22Rv1 (cell line): ENCODE measurements around the gene RALGPS2.

Experiments
- H3K27ac ChIP-seq: fragments of 450-650 bp; 2 replicates; pipeline ENCODE4 v1.5.1; 2017
- CTCF ChIP-seq: fragments of 450-650 bp; IDR thresholded peaks from 2 replicates; pipeline ENCODE4 v1.5.1; 2017; ENCODE audit warnings: mild to moderate bottlenecking
- ZFX ChIP-seq: fragments of 450-650 bp; IDR thresholded peaks from 2 replicates; pipeline ENCODE4 v1.6.1; 2017; ENCODE audit warnings: antibody characterized with exemption, borderline replicate concordance

The RALGPS2 gene

GRCh38 chr1:178802873-178803272 lies 77.8 kb downstream of the RALGPS2 start:
- TF ChIP-seq CTCF (no peak), ZFX (no peak)
- no peak overlapping the region for H3K27ac ChIP-seq

- H3K27ac ChIP-seq, result no peak overlapping the region
- TF ChIP-seq ZFX (no peak), CTCF (no peak)
These were observed 81.7 kb downstream of the RALGPS2 start for GRCh38 chr1:178806665-178807300.

GRCh38 chr1:178808529-178808928 lies 83.5 kb downstream of the RALGPS2 start:
- no peak for TF ChIP-seq CTCF
- no peak for TF ChIP-seq ZFX
- no peak overlapping the region for H3K27ac ChIP-seq

- no peak overlapping the region for H3K27ac ChIP-seq
- TF ChIP-seq CTCF, result no peak
- TF ChIP-seq ZFX, result no peak
These were observed 85.5 kb downstream of the RALGPS2 start for GRCh38 chr1:178810585-178810984.

GRCh38 chr1:178818416-178818815 lies 93.4 kb downstream of the RALGPS2 start:
- no peak for TF ChIP-seq ZFX
- no peak for TF ChIP-seq CTCF
- H3K27ac ChIP-seq, result no peak overlapping the region

DNA sequence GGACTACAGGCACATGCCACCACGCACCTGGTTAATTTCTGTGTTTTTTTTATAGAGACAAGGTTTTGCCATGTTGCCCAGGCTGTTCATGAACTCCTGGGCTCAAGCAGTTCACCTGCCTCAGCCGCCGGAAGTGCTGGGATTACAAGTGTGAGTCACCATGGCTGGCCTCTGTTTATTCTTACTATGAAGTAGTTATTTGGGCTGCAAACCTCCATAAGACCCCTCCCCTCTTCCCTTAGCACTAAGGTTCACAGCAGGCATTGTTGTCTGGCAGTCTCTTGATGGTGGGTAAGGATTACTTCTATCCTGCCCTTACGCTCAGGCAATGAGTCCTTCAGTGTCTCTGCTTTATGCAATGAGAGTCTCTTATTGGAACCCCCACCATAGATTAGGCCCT lies 94.1 kb downstream of the RALGPS2 start:
- TF ChIP-seq ZFX, result no peak
- TF ChIP-seq CTCF, result no peak
- no peak overlapping the region for H3K27ac ChIP-seq

- no peak overlapping the region for H3K27ac ChIP-seq
- no peak for TF ChIP-seq CTCF
These were observed 96.3 kb downstream of the RALGPS2 start for GRCh38 chr1:178821134-178821866.
